Fibroblast of lung (primary cell): ENCODE measurements around the gene CACNA1E. TPM values are rescaled to one million over a fixed set of nuclear protein-coding genes. Genes with fewer than 3 reads are reported as not detected.

Experiments
- DNase-seq, 2 donors: peaks; one replicate each; pipeline versions ENCODE4 v3.0.0 to v3.0.0-alpha.2; 2010; ENCODE audit warnings: low read depth in 2 of 2
- H2AFZ ChIP-seq: 2 replicates; pipeline ENCODE4 v1.5.1; 2012; ENCODE audit warnings: low read length, control low read depth, inconsistent platforms
- H3K27ac ChIP-seq: 2 replicates; pipeline ENCODE4 v1.5.1; 2011; ENCODE audit warnings: low read length, control low read depth; ENCODE audit not compliant: insufficient read depth
- H3K27me3 ChIP-seq: 2 replicates; pipeline ENCODE4 v1.5.1; 2011; ENCODE audit warnings: mild to moderate bottlenecking, low read length; ENCODE audit not compliant: control insufficient read depth, insufficient read depth
- H3K36me3 ChIP-seq: 2 replicates; pipeline ENCODE4 v1.5.1; 2011; ENCODE audit warnings: low read length; ENCODE audit not compliant: control insufficient read depth, insufficient read depth
- H3K4me1 ChIP-seq: 2 replicates; pipeline ENCODE4 v1.5.1; 2011; ENCODE audit warnings: low read length; ENCODE audit not compliant: control insufficient read depth, insufficient read depth; ENCODE audit errors: extremely low read depth
- H3K4me2 ChIP-seq: 2 replicates; pipeline ENCODE4 v1.5.1; 2011; ENCODE audit warnings: low read length, control low read depth; ENCODE audit not compliant: insufficient read depth; ENCODE audit errors: extremely low read depth
- H3K4me3 ChIP-seq, 4 experiments: fragments of 200-600 bp in 1 of 4; sonication (generic) in 1 of 4; replicated peaks in 1 of 4; 2 replicates each; pipeline ENCODE4 v1.5.1; 2011 to 2016; ENCODE audit warnings: low read length in 4 of 4, low read depth in 3 of 4, mild to moderate bottlenecking in 3 of 4, control low read depth in 2 of 4, inconsistent platforms in 1 of 4, mixed read lengths in 1 of 4; ENCODE audit not compliant: insufficient read depth in 1 of 4; ENCODE audit errors: control extremely low read depth in 1 of 4
- H3K79me2 ChIP-seq: 2 replicates; pipeline ENCODE4 v1.5.1; 2012; ENCODE audit warnings: mild to moderate bottlenecking, low read length, inconsistent platforms; ENCODE audit not compliant: control insufficient read depth, insufficient read depth
- H3K9ac ChIP-seq: 2 replicates; pipeline ENCODE4 v1.5.1; 2011; ENCODE audit warnings: mild to moderate bottlenecking, low read length, control low read depth; ENCODE audit not compliant: insufficient read depth
- H3K9me3 ChIP-seq: 2 replicates; pipeline ENCODE4 v1.5.1; 2012; ENCODE audit warnings: low read depth, low read length; ENCODE audit not compliant: control insufficient read depth, insufficient read depth
- H4K20me1 ChIP-seq: 2 replicates; pipeline ENCODE4 v1.5.1; 2011; ENCODE audit warnings: low read length; ENCODE audit not compliant: control insufficient read depth, insufficient read depth; ENCODE audit errors: extremely low read depth
- EZH2 ChIP-seq: IDR thresholded peaks from 2 replicates; pipeline ENCODE4 v1.5.1; 2012; ENCODE audit warnings: low read length, control low read depth, mild to moderate bottlenecking; ENCODE audit errors: missing control alignments
- polyA plus RNA-seq, 2 donors: library from polyadenylated mRNA; depleted of rRNA in 1 of 2; stranded (reverse) in 1 of 2; unstranded in 1 of 2; fragments of >200 nt; gene quantifications; 2 replicates each; pipeline ENCODE4 v1.2.1, GENCODE V29; 2011 to 2012; ENCODE audit warnings: missing spikeins in 1 of 2
- total RNA-seq: library from RNA; depleted of rRNA; stranded (reverse); fragments of >200 nt; gene quantifications from 2 replicates; pipeline ENCODE4 v1.2.1, GENCODE V29; 2014
- TF ChIP-seq, protein P1 (sequence below), 2 donors: IDR thresholded peaks in 1 of 2; conservative IDR thresholded peaks in 1 of 2; 1 replicate in 1 of 2; 2 replicates in 1 of 2; pipeline ENCODE4 v1.5.1; 2011 to 2012; ENCODE audit warnings: low read length in 2 of 2, control low read depth in 1 of 2, inconsistent platforms in 1 of 2, low read depth in 1 of 2, mild to moderate bottlenecking in 1 of 2

CACNA1E gene
- total and polyA plus RNA-seq, 2 donors (not counting 1 experiment from before 2014, with no cell fraction given): 0.01 TPM; not detected in 1

DNA sequence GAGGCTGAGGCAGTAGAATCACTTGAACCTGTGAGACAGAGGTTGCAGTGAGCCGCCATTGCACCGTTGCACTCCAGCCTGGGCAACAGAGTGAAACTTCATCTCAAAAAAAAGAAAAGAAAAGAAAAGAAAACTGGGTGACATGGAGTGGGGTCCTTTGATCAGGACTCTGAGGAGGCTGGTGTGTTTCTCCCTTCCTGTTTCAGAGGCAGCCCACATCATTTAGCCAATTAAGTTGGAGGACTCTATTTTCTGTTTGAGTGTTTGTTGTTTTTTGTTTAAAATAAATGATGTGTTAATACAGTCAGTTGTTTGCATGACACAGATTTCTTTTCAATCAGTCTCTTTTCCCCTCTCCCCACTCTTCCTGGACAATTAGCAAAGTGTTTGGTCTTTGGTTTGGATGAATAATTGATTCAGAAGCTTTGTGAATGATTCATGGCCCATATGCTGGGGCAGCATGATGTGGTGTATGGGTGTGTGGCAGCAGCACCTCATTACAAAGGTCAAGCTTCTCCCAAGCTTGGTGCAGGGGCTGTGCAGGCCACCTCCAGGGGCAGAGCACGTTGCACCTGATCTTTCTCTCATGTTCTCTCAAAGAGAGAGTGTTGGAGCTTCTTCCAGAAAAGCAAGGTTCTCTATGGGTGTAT, 48.8 kb downstream of the CACNA1E start:
- no peak overlapping the region for H3K4me2 ChIP-seq
- H3K4me1 ChIP-seq: no peaks in the 10 kb centered on the region
- H2AFZ ChIP-seq: no peak overlapping the region
- H3K27me3 ChIP-seq: no peaks in the 10 kb centered on the region
- H4K20me1 ChIP-seq: no peaks in the 10 kb centered on the region
- no peak overlapping the region for H3K9ac ChIP-seq
- no peaks in the 10 kb centered on the region for H3K9me3 ChIP-seq
- no peak overlapping the region for H3K27ac ChIP-seq
- DNase-seq: peak in 1 of 2 donors; percentile 10
- no peaks in the 10 kb centered on the region for H3K36me3 ChIP-seq
- no peaks in the 10 kb centered on the region for H3K79me2 ChIP-seq
- no peak overlapping the region for H3K4me3 ChIP-seq
- TF ChIP-seq, protein P1, sequence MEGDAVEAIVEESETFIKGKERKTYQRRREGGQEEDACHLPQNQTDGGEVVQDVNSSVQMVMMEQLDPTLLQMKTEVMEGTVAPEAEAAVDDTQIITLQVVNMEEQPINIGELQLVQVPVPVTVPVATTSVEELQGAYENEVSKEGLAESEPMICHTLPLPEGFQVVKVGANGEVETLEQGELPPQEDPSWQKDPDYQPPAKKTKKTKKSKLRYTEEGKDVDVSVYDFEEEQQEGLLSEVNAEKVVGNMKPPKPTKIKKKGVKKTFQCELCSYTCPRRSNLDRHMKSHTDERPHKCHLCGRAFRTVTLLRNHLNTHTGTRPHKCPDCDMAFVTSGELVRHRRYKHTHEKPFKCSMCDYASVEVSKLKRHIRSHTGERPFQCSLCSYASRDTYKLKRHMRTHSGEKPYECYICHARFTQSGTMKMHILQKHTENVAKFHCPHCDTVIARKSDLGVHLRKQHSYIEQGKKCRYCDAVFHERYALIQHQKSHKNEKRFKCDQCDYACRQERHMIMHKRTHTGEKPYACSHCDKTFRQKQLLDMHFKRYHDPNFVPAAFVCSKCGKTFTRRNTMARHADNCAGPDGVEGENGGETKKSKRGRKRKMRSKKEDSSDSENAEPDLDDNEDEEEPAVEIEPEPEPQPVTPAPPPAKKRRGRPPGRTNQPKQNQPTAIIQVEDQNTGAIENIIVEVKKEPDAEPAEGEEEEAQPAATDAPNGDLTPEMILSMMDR (conservative IDR thresholded peaks at IDR 0.05 in 1 of 2, IDR thresholded peaks at IDR 0.05 in 1 of 2; ENCODE audit: low read depth in 1 of 2, low read length in 2 of 2): no peak
- no peak for TF ChIP-seq EZH2

DNA sequence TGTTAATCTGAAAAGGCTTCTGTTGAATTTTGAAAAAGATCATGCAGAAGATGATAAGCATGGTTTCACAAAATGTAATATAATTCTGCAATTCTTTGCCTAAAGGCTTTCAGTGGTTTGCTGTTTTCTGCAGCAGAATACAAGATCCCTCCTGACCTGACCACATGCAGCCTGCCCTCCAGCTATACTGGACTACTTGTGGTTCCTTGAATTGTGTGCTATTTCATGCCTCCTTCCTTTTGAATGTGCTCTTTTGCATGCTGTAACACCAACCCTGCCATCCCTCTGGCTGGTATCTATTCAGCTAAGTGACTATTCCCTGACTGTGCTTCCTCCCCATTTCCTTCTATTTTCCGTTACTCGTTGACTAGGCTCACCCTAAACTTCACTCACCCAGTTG, 55.5 kb downstream of the CACNA1E start:
- H3K4me2 ChIP-seq: no peak overlapping the region
- no peaks in the 10 kb centered on the region for H3K9me3 ChIP-seq
- H3K4me3 ChIP-seq: no peak overlapping the region
- H3K4me1 ChIP-seq: no peaks in the 10 kb centered on the region
- H3K9ac ChIP-seq: no peak overlapping the region
- H3K79me2 ChIP-seq: no peaks in the 10 kb centered on the region
- no peak overlapping the region for H3K27ac ChIP-seq
- no peak for DNase-seq
- no peaks in the 10 kb centered on the region for H3K36me3 ChIP-seq
- TF ChIP-seq, protein P1 (conservative IDR thresholded peaks at IDR 0.05 in 1 of 2, IDR thresholded peaks at IDR 0.05 in 1 of 2; ENCODE audit: low read depth in 1 of 2, low read length in 2 of 2): no peak
- TF ChIP-seq EZH2: no peak
- no peaks in the 10 kb centered on the region for H3K27me3 ChIP-seq
- no peak overlapping the region for H2AFZ ChIP-seq
- no peaks in the 10 kb centered on the region for H4K20me1 ChIP-seq

DNA sequence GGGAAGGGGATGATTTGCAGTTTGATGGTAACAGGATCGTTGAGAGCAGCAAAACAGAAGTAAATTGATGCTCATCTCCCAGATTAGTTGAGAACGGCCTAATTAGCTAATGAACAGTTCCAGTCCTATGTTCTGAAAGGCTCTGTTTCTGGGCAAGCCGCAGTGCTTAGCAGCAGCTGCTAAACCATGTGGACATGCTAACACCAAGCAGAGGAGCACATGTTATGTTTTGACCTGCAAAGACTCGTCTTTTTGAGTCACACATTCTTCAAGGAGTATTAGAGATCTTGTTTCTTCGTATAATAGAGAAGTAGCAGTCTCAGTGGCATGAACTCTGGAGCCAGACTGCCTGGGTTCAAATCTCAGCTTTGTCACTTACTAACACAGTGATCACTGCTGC, 58.1 kb downstream of the CACNA1E start:
- Histone ChIP-seq H3K27ac (no peak overlapping the region), H3K9ac (no peak overlapping the region), H3K4me1 (no peaks in the 10 kb centered on the region), H4K20me1 (no peaks in the 10 kb centered on the region), H3K4me2 (no peak overlapping the region), H3K79me2 (no peaks in the 10 kb centered on the region), H3K9me3 (no peaks in the 10 kb centered on the region), H3K27me3 (no peaks in the 10 kb centered on the region), H2AFZ (no peak overlapping the region), H3K4me3 (no peak overlapping the region), H3K36me3 (no peaks in the 10 kb centered on the region)
- no peak for TF ChIP-seq EZH2
- TF ChIP-seq, protein P1 (conservative IDR thresholded peaks at IDR 0.05 in 1 of 2, IDR thresholded peaks at IDR 0.05 in 1 of 2; ENCODE audit: low read depth in 1 of 2, low read length in 2 of 2): no peak
- no peak for DNase-seq
